ENCODE measurements around the gene CACNG4. TPM values are rescaled to one million over a fixed set of nuclear protein-coding genes. Genes with fewer than 3 reads are reported as not detected.

The CACNG4 gene
- total RNA-seq, 1 donor from 2014 or later: 9.5 TPM

- H3K27ac Mint-ChIP-seq: peak overlapping the region; percentile 18
Observed at GRCh38 chr17:66944351-66945146, 20.0 kb upstream of the CACNG4 start.

GRCh38 chr17:66945147-66945835, 19.2 kb upstream of the CACNG4 start:
- no peak for DNase-seq (ENCODE audit: low spot score in 2 of 2, unreplicated experiment in 2 of 2)
- Mint-ChIP-seq H3K4me3 (no peak overlapping the region), H3K27me3 (ENCODE audit: low read depth) (peaks cover 30% of the 10 kb centered on the region), H3K27ac (no peak overlapping the region), H3K9me3 (peaks cover 10% of the 10 kb centered on the region), H3K4me1 (peaks cover 40% of the 10 kb centered on the region), H3K36me3 (peaks cover 3% of the 10 kb centered on the region)
- TF ChIP-seq, protein P1, sequence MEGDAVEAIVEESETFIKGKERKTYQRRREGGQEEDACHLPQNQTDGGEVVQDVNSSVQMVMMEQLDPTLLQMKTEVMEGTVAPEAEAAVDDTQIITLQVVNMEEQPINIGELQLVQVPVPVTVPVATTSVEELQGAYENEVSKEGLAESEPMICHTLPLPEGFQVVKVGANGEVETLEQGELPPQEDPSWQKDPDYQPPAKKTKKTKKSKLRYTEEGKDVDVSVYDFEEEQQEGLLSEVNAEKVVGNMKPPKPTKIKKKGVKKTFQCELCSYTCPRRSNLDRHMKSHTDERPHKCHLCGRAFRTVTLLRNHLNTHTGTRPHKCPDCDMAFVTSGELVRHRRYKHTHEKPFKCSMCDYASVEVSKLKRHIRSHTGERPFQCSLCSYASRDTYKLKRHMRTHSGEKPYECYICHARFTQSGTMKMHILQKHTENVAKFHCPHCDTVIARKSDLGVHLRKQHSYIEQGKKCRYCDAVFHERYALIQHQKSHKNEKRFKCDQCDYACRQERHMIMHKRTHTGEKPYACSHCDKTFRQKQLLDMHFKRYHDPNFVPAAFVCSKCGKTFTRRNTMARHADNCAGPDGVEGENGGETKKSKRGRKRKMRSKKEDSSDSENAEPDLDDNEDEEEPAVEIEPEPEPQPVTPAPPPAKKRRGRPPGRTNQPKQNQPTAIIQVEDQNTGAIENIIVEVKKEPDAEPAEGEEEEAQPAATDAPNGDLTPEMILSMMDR (IDR thresholded peaks at IDR 0.05; ENCODE audit: unreplicated experiment): no peak

More at GRCh38 chr17:66944351-66945146, 20.0 kb upstream of the CACNG4 start:
- TF ChIP-seq, protein P1 (IDR thresholded peaks at IDR 0.05; ENCODE audit: unreplicated experiment): no peak
- Mint-ChIP-seq H3K27me3 (ENCODE audit: low read depth) (peaks cover 34% of the 10 kb centered on the region), H3K9me3 (peaks cover 3% of the 10 kb centered on the region), H3K4me3 (peak overlapping the region; percentile 1), H3K36me3 (no peaks in the 10 kb centered on the region), H3K4me1 (peaks cover 34% of the 10 kb centered on the region)
- DNase-seq (ENCODE audit: low spot score in 2 of 2, unreplicated experiment in 2 of 2): no peak

GRCh38 chr17:66946251-66946650, 18.3 kb upstream of the CACNG4 start:
- Mint-ChIP-seq H3K27me3 (ENCODE audit: low read depth) (peaks cover 27% of the 10 kb centered on the region), H3K4me3 (no peak overlapping the region), H3K9me3 (peaks cover 12% of the 10 kb centered on the region), H3K27ac (no peak overlapping the region), H3K4me1 (peaks cover 49% of the 10 kb centered on the region), H3K36me3 (peaks cover 3% of the 10 kb centered on the region)
- DNase-seq (ENCODE audit: low spot score in 2 of 2, unreplicated experiment in 2 of 2): no peak
- TF ChIP-seq, protein P1 (IDR thresholded peaks at IDR 0.05; ENCODE audit: unreplicated experiment): no peak

DNA sequence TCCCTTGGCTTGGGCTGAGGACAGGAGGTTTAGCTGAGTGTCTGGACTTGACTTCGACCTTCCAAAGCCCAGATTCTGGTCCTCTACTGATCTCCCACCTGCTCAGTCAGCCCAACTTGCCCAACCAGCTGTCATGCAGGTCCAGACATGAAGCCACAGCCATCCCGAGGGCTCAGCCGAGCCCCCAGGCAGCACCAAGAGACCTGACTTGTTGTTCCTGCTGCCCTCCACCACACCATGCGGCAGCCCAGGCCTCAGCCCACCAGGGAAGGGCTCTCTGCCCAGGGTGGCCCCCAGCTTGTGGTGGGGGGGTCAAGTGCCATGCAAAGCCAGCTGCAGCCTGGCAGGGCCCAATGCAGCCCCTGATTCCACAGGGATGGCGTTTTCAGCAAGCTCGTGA, 17.2 kb upstream of the CACNG4 start:
- H3K36me3 Mint-ChIP-seq: peaks cover 3% of the 10 kb centered on the region
- DNase-seq (ENCODE audit: low spot score in 2 of 2, unreplicated experiment in 2 of 2): no peak
- no peak overlapping the region for H3K4me3 Mint-ChIP-seq
- TF ChIP-seq, protein P1 (IDR thresholded peaks at IDR 0.05; ENCODE audit: unreplicated experiment): no peak
- peaks cover 57% of the 10 kb centered on the region for H3K4me1 Mint-ChIP-seq
- no peak overlapping the region for H3K27ac Mint-ChIP-seq
- H3K27me3 Mint-ChIP-seq (ENCODE audit: low read depth): peaks cover 22% of the 10 kb centered on the region
- peaks cover 12% of the 10 kb centered on the region for H3K9me3 Mint-ChIP-seq

- peaks cover 3% of the 10 kb centered on the region for H3K36me3 Mint-ChIP-seq
- TF ChIP-seq, protein P1 (IDR thresholded peaks at IDR 0.05; ENCODE audit: unreplicated experiment): no peak
- DNase-seq (ENCODE audit: low spot score in 2 of 2, unreplicated experiment in 2 of 2): no peak
- H3K9me3 Mint-ChIP-seq: peaks cover 12% of the 10 kb centered on the region
- H3K27ac Mint-ChIP-seq: no peak overlapping the region
- peaks cover 22% of the 10 kb centered on the region for H3K27me3 Mint-ChIP-seq (ENCODE audit: low read depth)
- peaks cover 63% of the 10 kb centered on the region for H3K4me1 Mint-ChIP-seq
- H3K4me3 Mint-ChIP-seq: no peak overlapping the region
Observed at GRCh38 chr17:66948061-66948750, 16.3 kb upstream of the CACNG4 start.
